Measurements from ENCODE around the gene ELMO3.

The ELMO3 gene

GRCh38 chr16:67183627-67184452 is 15.1 kb upstream of the ELMO3 start, which contains the start of gene MATCAP1:
Gene MATCAP1 (minus strand): TSS chr16:67183963. CDS start chr16:67180610, 3,353 bp downstream.
- Histone ChIP-seq H3K36me3 (replicated peaks; ENCODE audit: low read depth, low read length) (peaks cover 6% of the 10 kb centered on the region), H4K20me1 (ENCODE audit: insufficient read depth, low read length) (no peaks in the 10 kb centered on the region; the same call in 1 of the 2 replicates), H3K9ac (ENCODE audit: low read length) (peak within 1 kb of the TSS; percentile 74), H3K9me3 (ENCODE audit: insufficient read depth, low read length) (no peaks in the 10 kb centered on the region), H3K27me3 (ENCODE audit: low read depth, low read length) (no peaks in the 10 kb centered on the region), H3K27ac (ENCODE audit: low read length) (peak within 1 kb of the TSS; percentile 64), H2AFZ (ENCODE audit: low read depth, low read length) (peak within 1 kb of the TSS; percentile 70; the same call in 1 of the 2 replicates), H3K4me2 (ENCODE audit: low read length) (peak within 1 kb of the TSS; percentile 88), H3K4me3 (ENCODE audit: low read length) (peak within 1 kb of the TSS; percentile 86), H3K4me1 (ENCODE audit: low read length) (peaks cover 19% of the 10 kb centered on the region; the same call in 1 of the 2 replicates), H3K79me2 (ENCODE audit: low read length) (peaks cover 13% of the 10 kb centered on the region)
- TF ChIP-seq CTCF (IDR thresholded peaks at IDR 0.05; ENCODE audit: low read depth, low read length) (no peak), EZH2phosphoT487 (IDR thresholded peaks at IDR 0.05; ENCODE audit: low read depth) (no peak)

GRCh38 chr16:67184453-67184994 is 14.4 kb upstream of the ELMO3 start:
- H3K4me3 ChIP-seq (ENCODE audit: low read length) = peak overlapping the region; percentile 86
- H2AFZ ChIP-seq (ENCODE audit: low read depth, low read length) = peak overlapping the region; percentile 53; the same call in 1 of the 2 replicates
- peaks cover 13% of the 10 kb centered on the region for H3K79me2 ChIP-seq (ENCODE audit: low read length)
- H3K27me3 ChIP-seq (ENCODE audit: low read depth, low read length) = no peaks in the 10 kb centered on the region
- H3K36me3 ChIP-seq (replicated peaks; ENCODE audit: low read depth, low read length) = peaks cover 3% of the 10 kb centered on the region
- no peak for TF ChIP-seq CTCF (IDR thresholded peaks at IDR 0.05; ENCODE audit: low read depth, low read length)
- no peak for TF ChIP-seq EZH2phosphoT487 (IDR thresholded peaks at IDR 0.05; ENCODE audit: low read depth)
- H3K4me1 ChIP-seq (ENCODE audit: low read length) = peaks cover 19% of the 10 kb centered on the region; the same call in 1 of the 2 replicates
- H3K27ac ChIP-seq (ENCODE audit: low read length) = no peak overlapping the region
- H3K9ac ChIP-seq (ENCODE audit: low read length) = peak overlapping the region; percentile 74
- no peaks in the 10 kb centered on the region for H3K9me3 ChIP-seq (ENCODE audit: insufficient read depth, low read length)
- H3K4me2 ChIP-seq (ENCODE audit: low read length) = peak overlapping the region; percentile 88
- H4K20me1 ChIP-seq (ENCODE audit: insufficient read depth, low read length) = no peaks in the 10 kb centered on the region; the same call in 1 of the 2 replicates

- no peaks in the 10 kb centered on the region for H3K27me3 ChIP-seq (ENCODE audit: low read depth, low read length)
- TF ChIP-seq EZH2phosphoT487 (IDR thresholded peaks at IDR 0.05; ENCODE audit: low read depth) = no peak
- TF ChIP-seq CTCF (IDR thresholded peaks at IDR 0.05; ENCODE audit: low read depth, low read length) = peak; percentile 85
- no peaks in the 10 kb centered on the region for H3K9me3 ChIP-seq (ENCODE audit: insufficient read depth, low read length)
- H2AFZ ChIP-seq (ENCODE audit: low read depth, low read length) = no peak overlapping the region
- peak overlapping the region; percentile 86 for H3K4me3 ChIP-seq (ENCODE audit: low read length)
- H3K4me2 ChIP-seq (ENCODE audit: low read length) = peak overlapping the region; percentile 88
- no peaks in the 10 kb centered on the region for H3K36me3 ChIP-seq (replicated peaks; ENCODE audit: low read depth, low read length)
- H4K20me1 ChIP-seq (ENCODE audit: insufficient read depth, low read length) = no peaks in the 10 kb centered on the region
- H3K9ac ChIP-seq (ENCODE audit: low read length) = no peak overlapping the region
- peaks cover 19% of the 10 kb centered on the region; the same call in 1 of the 2 replicates for H3K4me1 ChIP-seq (ENCODE audit: low read length)
- H3K79me2 ChIP-seq (ENCODE audit: low read length) = peaks cover 13% of the 10 kb centered on the region
- no peak overlapping the region for H3K27ac ChIP-seq (ENCODE audit: low read length)
These were observed 13.8 kb upstream of the ELMO3 start for GRCh38 chr16:67184995-67185650.

All from OCI-LY3 (cell line).